PC-3 (cell line): ENCODE measurements around the gene DTNBP1. TPM values are rescaled to one million over a fixed set of nuclear protein-coding genes. Genes with fewer than 3 reads are reported as not detected.

Experiments
- ATAC-seq: fragments of 200-7000 bp; cut with Tn5 transposase; 2 replicates; pipeline ENCODE4 v1.9.1; 2020; ENCODE audit warnings: mild to moderate bottlenecking, moderate library complexity
- BruUV-seq: library from RNA; stranded (reverse); fragments of 400-500 nt; replicated peaks from 2 replicates; lab custom pipeline; 2021; lab: Mats Ljungman, UMichigan
- CTCF ChIA-PET: fragments of 300-600 bp; sonication (Branson Sonifier 250); formaldehyde crosslinking; loops from one replicate; lab custom pipeline; 2022; ENCODE audit warnings: antibody characterized with exemption; lab: Charles Lee
- POLR2A ChIA-PET: fragments of 300-600 bp; sonication (Branson Sonifier 250); formaldehyde crosslinking; loops from one replicate; lab custom pipeline; 2022; ENCODE audit warnings: antibody characterized with exemption; ENCODE audit not compliant: unreplicated experiment; lab: Charles Lee
- DNase-seq: peaks from one replicate; pipeline ENCODE4 v3.0.0-alpha.2; 2015
- H2AFZ ChIP-seq: fragments of 300-600 bp; sonication (generic); 2 replicates; pipeline ENCODE4 v1.6.0; 2016; ENCODE audit warnings: antibody characterized with exemption, low read length
- H3F3A ChIP-seq: fragments of 300-600 bp; sonication (generic); one replicate; pipeline ENCODE4 v1.6.0; 2017; ENCODE audit warnings: antibody characterized with exemption, low read length, control low read depth, mild to moderate bottlenecking; ENCODE audit not compliant: unreplicated experiment
- H3K27ac ChIP-seq: fragments of 300-600 bp; sonication (generic); 2 replicates; pipeline ENCODE4 v1.5.1; 2016; ENCODE audit warnings: mild to moderate bottlenecking, low read length
- H3K27me3 ChIP-seq: fragments of 300-600 bp; sonication (generic); 2 replicates; pipeline ENCODE4 v1.6.1; 2016; ENCODE audit warnings: low read length, mixed read lengths
- H3K36me3 ChIP-seq: fragments of 300-600 bp; sonication (generic); 2 replicates; pipeline ENCODE4 v1.6.1; 2016; ENCODE audit warnings: low read depth, mixed run types, low read length, mixed read lengths
- H3K4me1 ChIP-seq: fragments of 300-600 bp; sonication (generic); 2 replicates; pipeline ENCODE4 v1.5.1; 2016; ENCODE audit warnings: low read length; ENCODE audit not compliant: insufficient read depth
- H3K4me2 ChIP-seq: fragments of 300-600 bp; sonication (generic); 2 replicates; pipeline ENCODE4 v1.6.0; 2016; ENCODE audit warnings: low read length
- H3K4me3 ChIP-seq: fragments of 300-600 bp; sonication (generic); 2 replicates; pipeline ENCODE4 v1.5.1; 2016; ENCODE audit warnings: mild to moderate bottlenecking, low read length, mixed read lengths
- H3K79me2 ChIP-seq: fragments of 300-600 bp; sonication (generic); 2 replicates; pipeline ENCODE4 v1.6.1; 2017; ENCODE audit warnings: low read length, mixed read lengths
- H3K9ac ChIP-seq: fragments of 300-600 bp; sonication (generic); 2 replicates; pipeline ENCODE4 v1.6.0; 2016; ENCODE audit warnings: mild to moderate bottlenecking, low read length
- H3K9me2 ChIP-seq: fragments of 300-600 bp; sonication (generic); replicated peaks from 2 replicates; pipeline ENCODE4 v1.6.1; 2016; ENCODE audit warnings: mixed run types, low read length, mixed read lengths
- H3K9me3 ChIP-seq: fragments of 300-600 bp; sonication (generic); 2 replicates; pipeline ENCODE4 v1.6.1; 2016; ENCODE audit warnings: low read length, mixed read lengths
- H4K20me1 ChIP-seq: fragments of 300-600 bp; sonication (generic); 2 replicates; pipeline ENCODE4 v1.6.1; 2016; ENCODE audit warnings: low read length, mixed read lengths
- CTCF ChIP-seq: fragments of 300-600 bp; sonication (generic); conservative IDR thresholded peaks from 2 replicates; pipeline ENCODE4 v1.5.1; 2017; ENCODE audit warnings: antibody characterized with exemption, low read depth, mild to moderate bottlenecking, low read length
- EZH2 ChIP-seq: fragments of 300-600 bp; sonication (generic); IDR thresholded peaks from one replicate; pipeline ENCODE4 v1.6.1; 2017; ENCODE audit warnings: antibody characterized with exemption, mild to moderate bottlenecking, low read length; ENCODE audit not compliant: unreplicated experiment
- EZH2phosphoT487 ChIP-seq: fragments of 300-600 bp; sonication (generic); IDR thresholded peaks from 2 replicates; pipeline ENCODE4 v1.6.1; 2018; ENCODE audit warnings: mild to moderate bottlenecking, antibody characterized with exemption, low read length, borderline replicate concordance
- intact Hi-C: fragments of 100-400 bp; cut with micrococcal nuclease; formaldehyde crosslinking; loops from 2 replicates; pipeline ENCODE4 v1.9.0; 2023
- total RNA-seq: library from RNA; depleted of rRNA; stranded (reverse); fragments of >200 nt; gene quantifications from 2 replicates; pipeline ENCODE4 v1.2.3, GENCODE V29; 2014

The DTNBP1 gene
- total RNA-seq, 1 experiment from 2014 or later = 7.9 TPM

GRCh38 chr6:15539722-15540270, 123.0 kb downstream of the DTNBP1 start:
- Histone ChIP-seq H3K4me1 (no peaks in the 10 kb centered on the region), H2AFZ (no peak overlapping the region), H4K20me1 (no peaks in the 10 kb centered on the region), H3K27ac (no peak overlapping the region), H3K36me3 (no peaks in the 10 kb centered on the region), H3F3A (no peaks in the 10 kb centered on the region), H3K9me3 (no peaks in the 10 kb centered on the region), H3K27me3 (no peaks in the 10 kb centered on the region), H3K4me3 (no peak overlapping the region), H3K9ac (no peak overlapping the region), H3K79me2 (no peaks in the 10 kb centered on the region), H3K4me2 (no peak overlapping the region), H3K9me2 (no peaks in the 10 kb centered on the region)
- no peak for ATAC-seq
- ChIA-PET CTCF (no interaction called here), POLR2A (no interaction called here)
- TF ChIP-seq CTCF (no peak), EZH2phosphoT487 (no peak), EZH2 (no peak)
- DNase-seq = no peak
- no TSS peak for BruUV-seq
- intact Hi-C loops = no loop called here

- BruUV-seq = no TSS peak
- no peak for ATAC-seq
- Histone ChIP-seq H3K79me2 (no peaks in the 10 kb centered on the region), H3K36me3 (no peaks in the 10 kb centered on the region), H3K4me1 (no peaks in the 10 kb centered on the region), H3K4me3 (no peak overlapping the region), H2AFZ (no peak overlapping the region), H3K9ac (no peak overlapping the region), H3K9me2 (no peaks in the 10 kb centered on the region), H3K4me2 (no peak overlapping the region), H3K27me3 (no peaks in the 10 kb centered on the region), H4K20me1 (no peaks in the 10 kb centered on the region), H3K9me3 (no peaks in the 10 kb centered on the region), H3K27ac (no peak overlapping the region), H3F3A (no peaks in the 10 kb centered on the region)
- no peak for DNase-seq
- TF ChIP-seq EZH2 (no peak), EZH2phosphoT487 (no peak), CTCF (no peak)
- ChIA-PET CTCF (no interaction called here), POLR2A (no interaction called here)
- intact Hi-C loops = no loop called here
Observed at GRCh38 chr6:15538766-15539495, 123.9 kb downstream of the DTNBP1 start.

GRCh38 chr6:15538106-15538505, 124.7 kb downstream of the DTNBP1 start:
- Histone ChIP-seq H3K4me3 (no peak overlapping the region), H3K79me2 (no peaks in the 10 kb centered on the region), H3K9ac (no peak overlapping the region), H4K20me1 (no peaks in the 10 kb centered on the region), H3K9me3 (no peaks in the 10 kb centered on the region), H3K4me2 (no peak overlapping the region), H2AFZ (no peak overlapping the region), H3K9me2 (no peaks in the 10 kb centered on the region), H3K36me3 (no peaks in the 10 kb centered on the region), H3F3A (no peaks in the 10 kb centered on the region), H3K4me1 (no peaks in the 10 kb centered on the region), H3K27ac (no peak overlapping the region), H3K27me3 (no peaks in the 10 kb centered on the region)
- DNase-seq (no peak), ATAC-seq (no peak)
- intact Hi-C loops = no loop called here
- TF ChIP-seq CTCF (no peak), EZH2phosphoT487 (no peak), EZH2 (no peak)
- CTCF ChIA-PET = no interaction called here
- no TSS peak for BruUV-seq
- POLR2A ChIA-PET = no interaction called here
